ENCODE data around the gene PAPPA2.
A peak's percentile ranks its signal among the peaks of the same experiment; 100 is the strongest.

Gene PAPPA2

DNA sequence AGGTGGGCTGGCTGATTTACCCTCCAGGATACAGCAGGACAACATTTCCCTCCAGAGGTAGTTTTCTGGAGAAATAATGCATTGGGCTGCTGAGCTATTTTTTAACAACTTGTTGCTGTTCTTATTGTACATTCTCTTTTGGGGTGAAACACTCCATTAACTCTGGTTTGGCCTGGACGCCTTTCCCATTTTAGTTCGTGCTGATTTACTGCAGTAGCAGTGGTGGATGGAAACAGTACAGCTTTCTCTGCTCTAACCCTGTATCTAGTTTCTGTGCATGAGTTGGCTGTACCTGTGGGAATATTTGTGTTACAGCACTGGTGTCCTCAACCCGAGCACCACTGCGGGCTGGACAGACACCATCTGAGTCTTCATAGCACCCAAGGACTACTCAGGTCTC is 376.2 kb downstream of the PAPPA2 start:
- H3K4ac ChIP-seq (ENCODE audit: low read depth, low read length), result no peak overlapping the region
- no peak overlapping the region for H3K9ac ChIP-seq (ENCODE audit: low read length)
- H2AK5ac ChIP-seq (ENCODE audit: low read length), result no peak overlapping the region
- no peaks in the 10 kb centered on the region for H3K36me3 ChIP-seq (ENCODE audit: control insufficient read depth in 1 of 2, insufficient read depth in 2 of 2, low read length in 2 of 2)
- H3K79me2 ChIP-seq (ENCODE audit: control insufficient read depth, insufficient read depth, low read length, poor library complexity), result no peaks in the 10 kb centered on the region
- no peak overlapping the region for H4K12ac ChIP-seq (ENCODE audit: low read depth, low read length)
- no peak overlapping the region for H2BK5ac ChIP-seq (ENCODE audit: low read depth, low read length, poor library complexity)
- no peak overlapping the region for H3K4me2 ChIP-seq (ENCODE audit: low read length)
- no peaks in the 10 kb centered on the region for H3K27me3 ChIP-seq (ENCODE audit: insufficient read depth, low read length)
- no peak overlapping the region for H2BK120ac ChIP-seq (ENCODE audit: insufficient read depth, low read length, poor library complexity)
- no peak overlapping the region for H3K18ac ChIP-seq (ENCODE audit: low read length)
- no peak overlapping the region for H4K8ac ChIP-seq (ENCODE audit: low read depth, low read length)
- H3K14ac ChIP-seq (ENCODE audit: low read length), result no peak overlapping the region
- peaks cover 1 to 3% of the 10 kb centered on the region in 2 experiments for H3K4me1 ChIP-seq (ENCODE audit: control insufficient read depth in 1 of 2, insufficient read depth in 2 of 2, low read length in 2 of 2)
- WGBS (ENCODE audit: extremely low coverage, insufficient coverage, insufficient read length), result no CpG with 5 or more reads among the region's 4 CpGs
- H2BK12ac ChIP-seq (ENCODE audit: low read length), result no peak overlapping the region
- no peak for DNase-seq
- no peak overlapping the region for H3K23ac ChIP-seq (ENCODE audit: low read length)
- H3K27ac ChIP-seq (ENCODE audit: low read depth, low read length), result no peak overlapping the region
- no peak overlapping the region for H4K91ac ChIP-seq (ENCODE audit: low read depth, low read length)
- H2AFZ ChIP-seq (ENCODE audit: insufficient read depth, low read length, poor library complexity), result no peak overlapping the region
- H3K9me3 ChIP-seq (ENCODE audit: insufficient read depth, low read depth, low read length), result no peaks in the 10 kb centered on the region
- H3K4me3 ChIP-seq (ENCODE audit: low read depth, low read length), result no peak overlapping the region
- peaks cover 5% of the 10 kb centered on the region for H3K79me1 ChIP-seq (ENCODE audit: low read length)

GRCh38 chr1:176841238-176841637 is 378.3 kb downstream of the PAPPA2 start:
- Histone ChIP-seq H4K12ac (ENCODE audit: low read depth, low read length) (no peak overlapping the region), H3K27me3 (ENCODE audit: insufficient read depth, low read length) (no peaks in the 10 kb centered on the region), H3K4me2 (ENCODE audit: low read length) (no peak overlapping the region), H3K79me2 (ENCODE audit: control insufficient read depth, insufficient read depth, low read length, poor library complexity) (no peaks in the 10 kb centered on the region), H3K36me3 (ENCODE audit: control insufficient read depth in 1 of 2, insufficient read depth in 2 of 2, low read length in 2 of 2) (no peaks in the 10 kb centered on the region), H4K91ac (ENCODE audit: low read depth, low read length) (no peak overlapping the region), H3K79me1 (ENCODE audit: low read length) (peaks cover 12% of the 10 kb centered on the region), H3K4me1 (ENCODE audit: control insufficient read depth in 1 of 2, insufficient read depth in 2 of 2, low read length in 2 of 2) (peaks cover 3 to 4% of the 10 kb centered on the region in 2 experiments), H4K8ac (ENCODE audit: low read depth, low read length) (no peak overlapping the region), H3K18ac (ENCODE audit: low read length) (no peak overlapping the region), H3K23ac (ENCODE audit: low read length) (no peak overlapping the region), H2BK12ac (ENCODE audit: low read length) (no peak overlapping the region), H3K9me3 (ENCODE audit: insufficient read depth, low read depth, low read length) (no peaks in the 10 kb centered on the region), H2AK5ac (ENCODE audit: low read length) (no peak overlapping the region), H3K9ac (ENCODE audit: low read length) (no peak overlapping the region), H2AFZ (ENCODE audit: insufficient read depth, low read length, poor library complexity) (no peak overlapping the region), H2BK5ac (ENCODE audit: low read depth, low read length, poor library complexity) (no peak overlapping the region), H3K14ac (ENCODE audit: low read length) (no peak overlapping the region), H3K4ac (ENCODE audit: low read depth, low read length) (no peak overlapping the region), H3K27ac (ENCODE audit: low read depth, low read length) (no peak overlapping the region), H2BK120ac (ENCODE audit: insufficient read depth, low read length, poor library complexity) (no peak overlapping the region), H3K4me3 (ENCODE audit: low read depth, low read length) (no peak overlapping the region)
- no CpG with 5 or more reads among the region's 2 CpGs for WGBS (ENCODE audit: extremely low coverage, insufficient coverage, insufficient read length)
- no peak for DNase-seq

GRCh38 chr1:176843352-176844297 is 380.6 kb downstream of the PAPPA2 start:
- Histone ChIP-seq H4K12ac (ENCODE audit: low read depth, low read length) (no peak overlapping the region), H3K36me3 (ENCODE audit: control insufficient read depth in 1 of 2, insufficient read depth in 2 of 2, low read length in 2 of 2) (no peaks in the 10 kb centered on the region), H2BK12ac (ENCODE audit: low read length) (peak overlapping the region; percentile 98), H2BK120ac (ENCODE audit: insufficient read depth, low read length, poor library complexity) (peak overlapping the region; percentile 58), H3K27me3 (ENCODE audit: insufficient read depth, low read length) (no peaks in the 10 kb centered on the region), H3K27ac (ENCODE audit: low read depth, low read length) (no peak overlapping the region), H3K79me1 (ENCODE audit: low read length) (peaks cover 15% of the 10 kb centered on the region), H4K91ac (ENCODE audit: low read depth, low read length) (peak overlapping the region; percentile 43), H3K79me2 (ENCODE audit: control insufficient read depth, insufficient read depth, low read length, poor library complexity) (no peaks in the 10 kb centered on the region), H3K14ac (ENCODE audit: low read length) (peak overlapping the region; percentile 40), H2AK5ac (ENCODE audit: low read length) (peak overlapping the region; percentile 88), H3K18ac (ENCODE audit: low read length) (no peak overlapping the region), H3K23ac (ENCODE audit: low read length) (no peak overlapping the region), H3K4ac (ENCODE audit: low read depth, low read length) (no peak overlapping the region), H3K9me3 (ENCODE audit: insufficient read depth, low read depth, low read length) (no peaks in the 10 kb centered on the region), H3K4me3 (ENCODE audit: low read depth, low read length) (no peak overlapping the region), H4K8ac (ENCODE audit: low read depth, low read length) (peak overlapping the region; percentile 44), H2BK5ac (ENCODE audit: low read depth, low read length, poor library complexity) (peak overlapping the region; percentile 54), H3K4me1 (ENCODE audit: control insufficient read depth in 1 of 2, insufficient read depth in 2 of 2, low read length in 2 of 2) (peaks cover 6 to 10% of the 10 kb centered on the region in 2 experiments), H3K9ac (ENCODE audit: low read length) (no peak overlapping the region), H3K4me2 (ENCODE audit: low read length) (no peak overlapping the region), H2AFZ (ENCODE audit: insufficient read depth, low read length, poor library complexity) (no peak overlapping the region)
- WGBS (ENCODE audit: extremely low coverage, insufficient coverage, insufficient read length), result no CpG with 5 or more reads among the region's 4 CpGs
- DNase-seq, result no peak

- Histone ChIP-seq H3K4me2 (ENCODE audit: low read length) (no peak overlapping the region), H2AK5ac (ENCODE audit: low read length) (no peak overlapping the region), H4K8ac (ENCODE audit: low read depth, low read length) (no peak overlapping the region), H3K79me1 (ENCODE audit: low read length) (peaks cover 22% of the 10 kb centered on the region), H3K18ac (ENCODE audit: low read length) (no peak overlapping the region), H3K4ac (ENCODE audit: low read depth, low read length) (no peak overlapping the region), H2AFZ (ENCODE audit: insufficient read depth, low read length, poor library complexity) (no peak overlapping the region), H3K9me3 (ENCODE audit: insufficient read depth, low read depth, low read length) (no peaks in the 10 kb centered on the region), H3K36me3 (ENCODE audit: control insufficient read depth in 1 of 2, insufficient read depth in 2 of 2, low read length in 2 of 2) (no peaks in the 10 kb centered on the region), H3K27ac (ENCODE audit: low read depth, low read length) (peak overlapping the region; percentile 88), H3K79me2 (ENCODE audit: control insufficient read depth, insufficient read depth, low read length, poor library complexity) (no peaks in the 10 kb centered on the region), H3K4me3 (ENCODE audit: low read depth, low read length) (no peak overlapping the region), H4K12ac (ENCODE audit: low read depth, low read length) (no peak overlapping the region), H2BK120ac (ENCODE audit: insufficient read depth, low read length, poor library complexity) (no peak overlapping the region), H2BK5ac (ENCODE audit: low read depth, low read length, poor library complexity) (peak overlapping the region; percentile 89), H4K91ac (ENCODE audit: low read depth, low read length) (no peak overlapping the region), H3K4me1 (ENCODE audit: control insufficient read depth in 1 of 2, insufficient read depth in 2 of 2, low read length in 2 of 2) (peaks cover 8 to 15% of the 10 kb centered on the region in 2 experiments), H3K23ac (ENCODE audit: low read length) (no peak overlapping the region), H3K14ac (ENCODE audit: low read length) (no peak overlapping the region), H2BK12ac (ENCODE audit: low read length) (no peak overlapping the region), H3K27me3 (ENCODE audit: insufficient read depth, low read length) (no peaks in the 10 kb centered on the region), H3K9ac (ENCODE audit: low read length) (no peak overlapping the region)
- no CpG with 5 or more reads among the region's 1 CpG for WGBS (ENCODE audit: extremely low coverage, insufficient coverage, insufficient read length)
- DNase-seq, result peak; percentile 73 to 84
Measured at GRCh38 chr1:176847052-176847451, 384.1 kb downstream of the PAPPA2 start.

Data from trophoblast cell (in vitro differentiated cells and primary cell).